Measurements from ENCODE around the gene FOXK1. TPM values are rescaled to one million over a fixed set of nuclear protein-coding genes. Genes with fewer than 3 reads are reported as not detected.
"Not testable (repeated sequence)": the region's sequence is repeated elsewhere in the genome, so short reads cannot be mapped to it uniquely, and the experiment has no call there.

FOXK1 gene
- total RNA-seq, 1 donor from 2014 or later = 37.9 TPM

GRCh38 chr7:4796453-4796852 lies 114.4 kb downstream of the FOXK1 start:
- no peak overlapping the region for H3K27ac Mint-ChIP-seq
- no peaks in the 10 kb centered on the region for H3K27me3 Mint-ChIP-seq (ENCODE audit: insufficient read depth)
- peaks cover 11% of the 10 kb centered on the region for H3K36me3 Mint-ChIP-seq (ENCODE audit: low read depth)
- no peak overlapping the region for H3K4me3 Mint-ChIP-seq
- no peaks in the 10 kb centered on the region for H3K9me3 Mint-ChIP-seq
- intact Hi-C loops (cut with micrococcal nuclease) = loop anchor here (10.0 kb wide), 1 partner anchor 398 kb away; the partner anchor contains the start of gene WIPI2
- DNase-seq (ENCODE audit: low spot score) = no peak
- H3K4me1 Mint-ChIP-seq (ENCODE audit: low read depth) = no peaks in the 10 kb centered on the region

GRCh38 chr7:4797858-4798705 lies 116.0 kb downstream of the FOXK1 start:
- no peak overlapping the region for H3K27ac Mint-ChIP-seq
- H3K27me3 Mint-ChIP-seq (ENCODE audit: insufficient read depth) = no peaks in the 10 kb centered on the region
- H3K4me3 Mint-ChIP-seq = no peak overlapping the region
- intact Hi-C loops (cut with micrococcal nuclease) = loop anchor here (1.0 to 10.0 kb wide), 4 partner anchors 85 to 397 kb away; partner anchors contain the start of genes RADIL and WIPI2
- no peaks in the 10 kb centered on the region for H3K9me3 Mint-ChIP-seq
- H3K4me1 Mint-ChIP-seq (ENCODE audit: low read depth) = no peaks in the 10 kb centered on the region
- H3K36me3 Mint-ChIP-seq (ENCODE audit: low read depth) = peaks cover 8% of the 10 kb centered on the region
- peak; percentile 52 for DNase-seq (ENCODE audit: low spot score)

GRCh38 chr7:4798706-4799235 lies 116.7 kb downstream of the FOXK1 start:
- Mint-ChIP-seq H3K36me3 (ENCODE audit: low read depth) (peaks cover 8% of the 10 kb centered on the region), H3K4me1 (ENCODE audit: low read depth) (no peaks in the 10 kb centered on the region), H3K27me3 (ENCODE audit: insufficient read depth) (no peaks in the 10 kb centered on the region), H3K27ac (no peak overlapping the region), H3K9me3 (no peaks in the 10 kb centered on the region), H3K4me3 (no peak overlapping the region)
- intact Hi-C loops (cut with micrococcal nuclease) = loop anchor here (1.0 to 10.0 kb wide), 4 partner anchors 84 to 396 kb away; partner anchors contain the start of genes RADIL and WIPI2
- no peak for DNase-seq (ENCODE audit: low spot score)

GRCh38 chr7:4799508-4800268 lies 117.6 kb downstream of the FOXK1 start:
- Mint-ChIP-seq H3K27ac (no peak overlapping the region), H3K9me3 (no peaks in the 10 kb centered on the region), H3K27me3 (ENCODE audit: insufficient read depth) (no peaks in the 10 kb centered on the region), H3K4me3 (no peak overlapping the region), H3K4me1 (ENCODE audit: low read depth) (no peaks in the 10 kb centered on the region), H3K36me3 (ENCODE audit: low read depth) (peaks cover 2% of the 10 kb centered on the region)
- no peak for DNase-seq (ENCODE audit: low spot score)
- intact Hi-C loops (cut with micrococcal nuclease) = loop anchor here (2.0 to 10.0 kb wide), 3 partner anchors 83 to 395 kb away; partner anchors contain the start of genes RADIL and WIPI2

- H3K4me3 Mint-ChIP-seq = no peak overlapping the region
- H3K4me1 Mint-ChIP-seq (ENCODE audit: low read depth) = no peaks in the 10 kb centered on the region
- no peaks in the 10 kb centered on the region for H3K9me3 Mint-ChIP-seq
- no peak overlapping the region for H3K27ac Mint-ChIP-seq
- no peaks in the 10 kb centered on the region for H3K27me3 Mint-ChIP-seq (ENCODE audit: insufficient read depth)
- intact Hi-C loops (cut with micrococcal nuclease) = no loop called here
- H3K36me3 Mint-ChIP-seq (ENCODE audit: low read depth) = peaks cover 1% of the 10 kb centered on the region
- no peak for DNase-seq (ENCODE audit: low spot score)
Measured at GRCh38 chr7:4800487-4800886, 118.4 kb downstream of the FOXK1 start.

- Mint-ChIP-seq H3K9me3 (no peaks in the 10 kb centered on the region), H3K27ac (no peak overlapping the region), H3K4me1 (ENCODE audit: low read depth) (no peaks in the 10 kb centered on the region), H3K27me3 (ENCODE audit: insufficient read depth) (peaks cover 1% of the 10 kb centered on the region), H3K36me3 (ENCODE audit: low read depth) (no peaks in the 10 kb centered on the region), H3K4me3 (no peak overlapping the region)
- intact Hi-C loops (cut with micrococcal nuclease) = no loop called here
- DNase-seq (ENCODE audit: low spot score) = no peak
Measured at GRCh38 chr7:4800926-4801838, 119.1 kb downstream of the FOXK1 start.

- intact Hi-C loops (cut with micrococcal nuclease) = no loop called here
- Mint-ChIP-seq H3K4me1 (ENCODE audit: low read depth) (no peaks in the 10 kb centered on the region), H3K9me3 (no peaks in the 10 kb centered on the region), H3K36me3 (ENCODE audit: low read depth) (no peaks in the 10 kb centered on the region), H3K4me3 (no peak overlapping the region), H3K27me3 (ENCODE audit: insufficient read depth) (peaks cover 8% of the 10 kb centered on the region), H3K27ac (no peak overlapping the region)
- no peak for DNase-seq (ENCODE audit: low spot score)
Measured at GRCh38 chr7:4801839-4802231, 119.7 kb downstream of the FOXK1 start.

- H3K27me3 Mint-ChIP-seq (ENCODE audit: insufficient read depth) = peaks cover 11% of the 10 kb centered on the region
- DNase-seq (ENCODE audit: low spot score); H3K27ac Mint-ChIP-seq; H3K4me3 Mint-ChIP-seq; intact Hi-C loops (cut with micrococcal nuclease); H3K4me1 Mint-ChIP-seq (ENCODE audit: low read depth); H3K36me3 Mint-ChIP-seq (ENCODE audit: low read depth); H3K9me3 Mint-ChIP-seq: not testable (repeated sequence)
Measured at GRCh38 chr7:4802577-4802976, 120.5 kb downstream of the FOXK1 start.

- peaks cover 19% of the 10 kb centered on the region for H3K27me3 Mint-ChIP-seq (ENCODE audit: insufficient read depth)
- H3K4me3 Mint-ChIP-seq = no peak overlapping the region
- H3K9me3 Mint-ChIP-seq = no peaks in the 10 kb centered on the region
- H3K27ac Mint-ChIP-seq = no peak overlapping the region
- intact Hi-C loops (cut with micrococcal nuclease) = no loop called here
- H3K36me3 Mint-ChIP-seq (ENCODE audit: low read depth) = no peaks in the 10 kb centered on the region
- H3K4me1 Mint-ChIP-seq (ENCODE audit: low read depth) = no peaks in the 10 kb centered on the region
- DNase-seq (ENCODE audit: low spot score) = no peak
Measured at GRCh38 chr7:4803397-4804241, 121.5 kb downstream of the FOXK1 start.

- Mint-ChIP-seq H3K9me3 (no peaks in the 10 kb centered on the region), H3K36me3 (ENCODE audit: low read depth) (no peaks in the 10 kb centered on the region), H3K4me1 (ENCODE audit: low read depth) (no peaks in the 10 kb centered on the region), H3K27me3 (ENCODE audit: insufficient read depth) (peaks cover 24% of the 10 kb centered on the region), H3K4me3 (no peak overlapping the region), H3K27ac (no peak overlapping the region)
- intact Hi-C loops (cut with micrococcal nuclease) = no loop called here
- no peak for DNase-seq (ENCODE audit: low spot score)
Measured at GRCh38 chr7:4805110-4805983, 123.3 kb downstream of the FOXK1 start.

- no peaks in the 10 kb centered on the region for H3K4me1 Mint-ChIP-seq (ENCODE audit: low read depth)
- peaks cover 24% of the 10 kb centered on the region for H3K27me3 Mint-ChIP-seq (ENCODE audit: insufficient read depth)
- H3K9me3 Mint-ChIP-seq = no peaks in the 10 kb centered on the region
Measured at GRCh38 chr7:4805984-4806300, 123.8 kb downstream of the FOXK1 start.

More at GRCh38 chr7:4805984-4806300, 123.8 kb downstream of the FOXK1 start:
- H3K4me3 Mint-ChIP-seq = no peak overlapping the region
- no peaks in the 10 kb centered on the region for H3K36me3 Mint-ChIP-seq (ENCODE audit: low read depth)
- intact Hi-C loops (cut with micrococcal nuclease) = no loop called here
- no peak for DNase-seq (ENCODE audit: low spot score)
- no peak overlapping the region for H3K27ac Mint-ChIP-seq
